Jurkat, Clone E6-1 (cell line): ENCODE results near the gene MAML3.

Experiments
- DNase-seq: peaks from one replicate; pipeline ENCODE4 v3.0.0-alpha.2; 2011; ENCODE audit warnings: low read depth, low spot score
- H3K4me3 ChIP-seq: 2 replicates; pipeline ENCODE4 v1.5.1; 2011; ENCODE audit warnings: mild to moderate bottlenecking, low read length, control low read depth, moderate library complexity

MAML3 gene

DNA sequence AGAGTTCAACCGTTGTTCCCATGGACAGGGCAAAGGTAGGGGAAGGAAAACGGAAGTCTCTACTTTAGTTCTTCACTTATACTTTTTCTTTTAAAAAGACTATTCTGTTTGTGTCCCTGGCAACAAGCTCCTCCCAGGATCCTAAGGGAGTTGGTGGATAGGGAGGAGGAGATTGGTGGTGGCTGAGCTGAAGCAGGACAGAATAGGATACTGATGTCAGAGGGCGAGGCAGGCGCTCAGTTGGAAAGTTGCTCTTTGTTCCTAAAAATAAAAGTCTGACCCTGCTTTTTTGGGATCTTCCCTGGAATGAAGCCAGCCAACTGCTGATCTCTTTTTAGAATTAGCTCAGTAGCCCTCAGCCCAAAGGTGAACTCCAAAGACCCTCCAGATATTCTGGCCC is 383.6 kb downstream of the MAML3 start:
- no peak overlapping the region for H3K4me3 ChIP-seq
- no peak for DNase-seq

- no peak overlapping the region for H3K4me3 ChIP-seq
- no peak for DNase-seq
These were observed 384.6 kb downstream of the MAML3 start for GRCh38 chr4:139769364-139769763.

DNA sequence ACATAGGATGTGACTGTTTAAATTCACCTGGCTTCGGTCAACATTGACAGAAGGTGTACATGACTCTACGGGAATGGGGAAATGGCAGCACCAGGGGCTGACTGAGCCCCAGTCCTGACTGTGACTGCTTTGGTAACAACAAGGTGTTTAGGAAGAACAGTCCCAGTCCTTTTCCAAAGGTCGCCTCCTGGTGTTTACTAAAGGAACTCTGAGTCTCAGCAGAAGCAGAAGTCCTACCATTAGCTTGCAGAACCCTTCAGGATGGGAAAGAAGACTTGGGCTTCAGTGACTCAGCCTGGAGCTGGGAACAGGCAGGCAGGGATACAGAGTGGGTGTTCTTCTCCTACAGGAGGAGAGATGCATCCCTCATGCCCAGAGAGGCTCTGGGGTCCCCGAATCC is 385.1 kb downstream of the MAML3 start:
- DNase-seq = no peak

DNA sequence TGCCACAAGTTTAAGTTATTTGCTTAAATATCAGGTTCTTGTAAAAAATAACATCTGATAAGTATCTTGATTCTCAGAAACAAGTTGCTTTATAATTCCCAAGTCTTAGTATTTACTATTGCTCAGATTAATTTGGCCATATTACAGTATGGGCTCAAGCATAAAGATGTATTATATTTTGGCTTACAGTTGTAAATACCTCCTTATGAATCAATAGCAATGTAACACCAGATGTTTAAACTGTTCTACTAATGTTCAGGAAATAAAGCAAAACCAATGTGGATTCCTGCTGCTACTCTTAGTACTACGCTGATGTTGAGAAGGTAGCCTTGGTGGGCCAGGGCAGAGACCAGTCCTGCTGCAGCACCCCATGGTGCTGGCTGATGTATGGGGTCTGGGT is 385.6 kb downstream of the MAML3 start:
- no peak overlapping the region for H3K4me3 ChIP-seq
- no peak for DNase-seq

More for the DNA sequence above, 385.1 kb downstream of the MAML3 start:
- no peak overlapping the region for H3K4me3 ChIP-seq

DNA sequence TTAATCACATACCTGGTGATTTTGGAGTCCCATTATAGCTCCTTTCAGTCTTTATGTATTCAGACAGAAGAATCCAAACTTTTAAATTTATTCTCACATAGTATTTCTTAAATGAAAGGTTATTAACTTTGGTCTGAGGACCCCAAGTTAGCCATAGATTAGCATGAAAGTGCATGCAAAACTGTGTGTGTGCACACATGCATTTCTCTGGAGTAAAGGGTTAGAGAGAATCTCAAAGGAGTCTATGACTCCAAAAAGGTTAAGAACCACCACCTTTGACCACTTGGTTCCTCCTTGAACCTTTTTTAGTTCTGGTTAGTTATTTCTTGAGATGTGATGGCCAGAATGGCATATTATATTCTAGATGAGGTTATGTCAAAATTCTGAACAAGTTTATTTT is 386.4 kb downstream of the MAML3 start:
- H3K4me3 ChIP-seq = no peak overlapping the region
- no peak for DNase-seq

DNA sequence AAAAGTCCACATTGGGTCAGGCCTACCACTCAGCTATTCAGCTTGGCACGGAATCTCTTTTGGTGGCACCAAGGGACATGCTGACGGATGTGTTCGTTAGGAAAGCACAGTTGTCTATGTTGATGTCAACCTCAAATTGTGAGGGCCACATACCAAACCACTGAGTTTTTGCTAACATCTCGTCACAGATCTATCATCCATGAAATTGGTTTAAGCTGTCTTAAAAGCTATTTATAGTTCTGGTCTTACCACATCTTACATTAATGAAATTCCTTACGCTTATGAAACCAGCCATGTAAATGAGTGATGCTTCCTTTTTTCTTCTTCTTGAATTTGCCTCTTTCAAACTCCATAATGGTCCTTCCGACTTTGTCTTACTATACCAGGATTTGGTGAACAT is 386.8 kb downstream of the MAML3 start:
- no peak for DNase-seq
- H3K4me3 ChIP-seq = no peak overlapping the region

- DNase-seq = no peak
- no peak overlapping the region for H3K4me3 ChIP-seq
These were observed 389.2 kb downstream of the MAML3 start for GRCh38 chr4:139764686-139765310.

DNA sequence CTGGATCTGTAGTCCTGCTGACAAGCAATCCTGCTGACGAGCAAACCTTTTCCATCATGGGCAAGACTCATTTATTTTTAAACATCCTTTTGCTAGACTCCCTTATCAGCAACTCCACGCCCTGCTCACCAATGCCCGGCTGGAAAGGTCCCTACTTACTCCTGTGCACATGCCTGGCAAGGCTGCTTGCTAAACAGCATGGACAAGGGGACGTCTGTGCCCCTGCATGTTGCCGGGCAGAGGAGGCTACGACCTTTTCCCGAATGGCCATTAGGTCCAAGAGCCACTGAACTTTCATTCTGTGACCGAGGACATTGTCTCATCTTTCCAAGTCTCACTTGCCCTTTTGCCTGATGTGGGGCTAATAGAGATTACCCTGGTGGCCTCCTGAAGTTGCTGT is 389.8 kb downstream of the MAML3 start:
- no peak overlapping the region for H3K4me3 ChIP-seq
- no peak for DNase-seq

DNA sequence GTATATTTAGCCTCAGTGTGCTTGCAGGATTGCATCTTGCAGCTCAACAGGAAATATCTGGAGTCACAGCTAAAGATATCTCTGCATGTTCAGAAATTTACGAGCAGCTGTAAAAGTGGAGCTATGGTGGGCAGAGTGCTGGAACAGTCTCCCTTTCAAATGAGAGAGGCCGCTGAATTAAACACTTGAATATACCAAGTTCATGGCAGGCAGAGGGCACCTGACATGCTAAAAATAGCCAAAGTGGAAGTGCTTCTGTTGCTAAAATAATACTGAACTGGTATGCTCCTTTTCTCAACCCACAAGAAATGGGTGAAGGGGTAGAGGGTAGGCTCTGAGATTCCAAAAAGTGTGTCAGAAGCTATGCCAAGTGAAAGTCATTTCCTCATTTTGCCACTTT is 390.3 kb downstream of the MAML3 start:
- no peak for DNase-seq
- no peak overlapping the region for H3K4me3 ChIP-seq

GRCh38 chr4:139763205-139763604 is 390.8 kb downstream of the MAML3 start:
- no peak for DNase-seq
- no peak overlapping the region for H3K4me3 ChIP-seq

GRCh38 chr4:139762720-139763119 is 391.3 kb downstream of the MAML3 start:
- no peak overlapping the region for H3K4me3 ChIP-seq
- no peak for DNase-seq

DNA sequence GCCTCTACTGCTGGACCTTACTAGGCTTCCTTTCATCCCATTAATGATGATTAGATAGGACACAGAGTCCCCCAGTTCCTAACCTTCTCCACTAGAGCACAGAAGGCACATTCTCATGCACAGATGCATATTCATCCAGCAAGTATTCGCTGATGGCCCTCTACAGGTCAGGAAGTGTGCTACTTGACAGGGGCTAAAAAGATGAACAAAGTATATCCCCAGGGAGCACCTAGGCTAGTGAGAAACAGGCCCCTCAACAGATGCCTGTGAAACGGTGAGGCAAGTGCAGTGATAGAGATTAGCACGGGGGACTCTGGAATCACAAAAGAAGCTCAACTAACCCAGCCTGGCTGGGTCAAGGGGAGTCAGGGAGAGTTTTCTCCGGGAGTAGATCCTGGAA is 392.5 kb downstream of the MAML3 start:
- H3K4me3 ChIP-seq = no peak overlapping the region
- peak; percentile 21 for DNase-seq

DNA sequence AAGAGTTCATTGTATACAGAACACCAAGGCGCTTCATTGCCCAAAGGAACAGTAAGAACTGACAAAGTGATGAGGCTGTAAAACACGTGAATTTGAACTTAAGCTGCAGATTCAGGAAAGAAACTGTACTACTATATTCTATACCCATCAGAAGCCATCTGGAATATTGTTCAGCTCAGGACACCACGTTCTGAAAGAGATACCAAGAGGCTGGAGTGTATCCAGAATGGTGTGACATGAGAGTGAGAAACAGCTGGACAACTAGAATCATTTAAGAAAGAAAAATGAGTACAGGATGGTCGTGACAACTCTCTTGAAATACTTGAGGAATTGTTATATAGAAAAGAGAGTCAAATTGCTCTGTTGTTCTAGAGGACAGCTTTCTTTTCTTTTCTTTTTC is 393.4 kb downstream of the MAML3 start:
- no peak for DNase-seq
- H3K4me3 ChIP-seq = no peak overlapping the region

- H3K4me3 ChIP-seq = no peak overlapping the region
- no peak for DNase-seq
These were observed 394.9 kb downstream of the MAML3 start for GRCh38 chr4:139759097-139759496.

DNA sequence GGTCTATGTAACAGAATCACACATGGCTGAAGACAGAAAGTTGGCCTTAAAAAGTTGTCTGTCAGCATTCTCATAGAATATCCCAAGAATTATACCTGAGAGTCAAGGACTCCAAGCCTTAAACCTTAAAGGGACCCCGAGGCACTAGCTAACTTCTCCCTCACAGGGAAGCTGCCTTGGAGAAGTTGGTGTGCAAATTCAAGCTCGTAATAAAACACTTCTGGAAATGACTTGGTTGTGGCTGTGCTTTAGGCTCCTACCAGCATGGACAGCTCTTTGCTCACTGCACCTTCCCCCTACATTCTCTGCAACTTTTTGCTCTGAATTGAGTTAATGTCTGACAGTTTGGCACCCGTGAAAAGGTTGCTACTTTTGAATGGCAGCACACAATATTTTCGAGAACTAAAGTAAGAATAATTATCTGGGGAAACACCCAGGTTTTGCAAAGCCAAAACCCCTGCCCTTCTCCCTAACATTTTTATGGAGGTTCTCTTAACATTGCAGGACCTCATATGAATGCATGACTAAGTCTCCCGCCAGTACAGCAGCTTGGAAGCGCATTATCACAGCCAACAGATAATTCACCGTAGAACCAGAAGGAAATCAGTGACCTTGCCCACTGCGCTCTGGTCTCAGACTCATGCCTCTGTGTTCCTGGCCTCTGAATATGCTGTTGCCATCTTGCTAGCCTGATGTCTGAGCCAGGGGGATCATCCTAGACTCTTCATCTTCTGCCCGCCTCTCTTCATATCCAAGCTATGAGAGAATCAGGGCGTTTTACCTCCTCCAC is 397.4 kb downstream of the MAML3 start:
- DNase-seq = no peak
- no peak overlapping the region for H3K4me3 ChIP-seq

GRCh38 chr4:139754938-139755337 is 399.0 kb downstream of the MAML3 start:
- H3K4me3 ChIP-seq = no peak overlapping the region
- no peak for DNase-seq

DNA sequence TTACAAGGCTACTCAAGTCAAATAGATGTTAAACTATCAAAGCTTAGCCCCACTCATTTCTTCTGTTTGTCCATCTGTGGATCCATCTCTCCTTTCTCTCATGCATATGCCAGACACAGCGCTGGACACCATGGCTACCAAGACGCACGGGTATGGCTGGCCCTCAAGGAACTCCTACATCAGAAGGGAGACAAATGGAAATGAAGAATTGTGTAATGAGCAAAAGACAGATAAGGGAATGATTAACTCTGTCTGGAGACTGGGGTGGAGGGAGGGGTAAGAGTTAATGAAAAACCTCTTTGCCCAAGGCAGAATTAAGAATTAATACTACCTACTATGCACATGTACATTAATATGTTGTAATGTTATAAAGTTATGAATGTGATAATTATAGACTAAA is 400.3 kb downstream of the MAML3 start:
- H3K4me3 ChIP-seq = no peak overlapping the region
- DNase-seq = no peak

GRCh38 chr4:139749835-139750498 is 404.0 kb downstream of the MAML3 start:
- H3K4me3 ChIP-seq = no peak overlapping the region
- no peak for DNase-seq

DNA sequence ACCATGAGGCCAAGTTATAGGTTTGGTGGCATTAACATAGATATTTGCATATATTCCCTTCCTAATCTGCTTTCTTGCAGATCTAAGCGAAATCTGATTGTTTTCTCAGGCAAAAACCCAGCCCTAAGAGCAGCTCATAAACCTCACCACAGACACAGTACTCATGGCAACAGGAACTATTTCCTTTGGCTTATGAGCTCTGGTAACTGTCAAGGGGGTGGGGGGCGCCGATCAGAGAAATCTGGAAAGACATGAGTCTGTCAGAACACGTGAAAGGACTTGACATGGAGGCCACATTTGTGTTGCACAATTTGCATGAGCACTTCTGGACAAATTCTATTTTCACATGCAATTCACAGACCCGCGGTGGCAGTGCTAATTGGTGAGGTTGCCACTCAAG is 404.6 kb downstream of the MAML3 start:
- DNase-seq = peak; percentile 48
- no peak overlapping the region for H3K4me3 ChIP-seq

DNA sequence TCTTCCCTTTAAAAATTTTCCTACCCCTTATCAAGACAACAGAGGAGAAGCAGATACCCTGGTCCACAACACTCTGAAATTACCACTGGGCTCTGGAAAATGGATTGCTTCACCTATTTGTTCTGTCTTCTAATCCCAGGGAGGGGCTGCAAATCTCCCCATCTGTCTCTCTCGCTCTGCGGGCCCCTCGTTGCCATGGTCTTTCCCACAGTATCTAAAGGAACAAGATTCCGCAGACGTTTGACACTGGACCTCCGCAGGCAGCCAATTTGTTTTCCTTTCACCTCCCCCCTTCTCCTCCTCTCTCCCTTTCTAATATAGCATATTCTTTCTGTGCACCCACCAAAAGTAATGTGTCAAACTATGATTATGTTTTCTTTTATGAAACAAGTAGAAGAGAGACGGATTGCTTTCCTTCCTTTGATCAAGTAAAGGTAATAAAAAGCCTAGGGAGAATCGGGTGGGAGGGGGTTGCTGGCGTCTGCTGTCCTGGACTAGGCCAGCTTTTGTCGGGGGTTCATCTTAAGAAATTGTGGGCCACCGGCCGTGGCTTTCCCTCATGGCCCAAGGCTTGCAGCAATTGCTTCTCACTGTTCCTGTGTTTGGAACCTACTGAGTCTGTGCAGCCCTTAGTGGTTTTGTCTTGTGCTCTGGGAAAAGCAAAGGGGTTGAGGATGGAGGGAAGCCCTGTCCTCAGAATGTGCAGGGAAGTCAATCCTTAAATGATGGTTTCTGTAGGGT is 407.4 kb downstream of the MAML3 start:
- no peak for DNase-seq
- no peak overlapping the region for H3K4me3 ChIP-seq
